HepG2 (cell line): Measurements from ENCODE around the gene CPAMD8. TPM values are rescaled to one million over a fixed set of nuclear protein-coding genes. Genes with fewer than 3 reads are reported as not detected.

Source experiments
- ATAC-seq: fragments of 200-7000 bp; cut with Tn5 transposase; 3 replicates; pipeline ENCODE4 v1.9.1; 2020; ENCODE audit warnings: mild to moderate bottlenecking, moderate library complexity
- BruUV-seq: library from RNA; stranded (reverse); fragments of 400-500 nt; replicated peaks from 2 replicates; lab custom pipeline; 2021; lab: Mats Ljungman, UMichigan
- CTCF ChIA-PET: fragments of 300-600 bp; formaldehyde crosslinking; extraction: SDS; loops from one replicate; lab custom pipeline; 2021; ENCODE audit warnings: low total read pairs, inconsistent platforms, low intra/inter-chr PET ratio; lab: Yijun Ruan, JAX
- POLR2A ChIA-PET: fragments of 350-600 bp; sonication (Branson Sonifier 250); formaldehyde crosslinking; loops from one replicate; lab custom pipeline; 2020; ENCODE audit warnings: antibody characterized with exemption, inconsistent platforms; lab: Yijun Ruan, JAX
- DNase-seq: peaks from one replicate; pipeline ENCODE4 v3.0.0-alpha.2; 2015; ENCODE audit warnings: low spot score
- FAIRE-seq: peaks from 3 replicates; lab custom pipeline; 2011; peaks lifted over from hg19 to GRCh38; lab: Jason Lieb, UNC
- H2AFZ ChIP-seq: one replicate; pipeline ENCODE4 v1.6.1; 2011; ENCODE audit warnings: low read length, inconsistent platforms
- H3K27ac ChIP-seq: fragments of 300-600 bp; 3 replicates; pipeline ENCODE4 v1.8.0; 2011; ENCODE audit warnings: mixed run types, mild to moderate bottlenecking, mixed read lengths, low read length, inconsistent platforms; ENCODE audit not compliant: insufficient read depth; ENCODE audit errors: extremely low read length
- H3K27me3 ChIP-seq, 2 experiments: fragments of 200-600 bp in 1 of 2; 2 replicates in 1 of 2; 3 replicates in 1 of 2; pipeline versions ENCODE4 v1.6.0 to v1.8.0; 2011; ENCODE audit warnings: low read length in 2 of 2, mild to moderate bottlenecking in 2 of 2, moderate library complexity in 2 of 2, inconsistent platforms in 1 of 2; ENCODE audit not compliant: insufficient read depth in 2 of 2, control insufficient read depth in 1 of 2
- H3K36me3 ChIP-seq, 2 experiments: fragments of 200-600 bp in 1 of 2; replicated peaks in 1 of 2; 2 replicates in 1 of 2; 3 replicates in 1 of 2; pipeline versions ENCODE4 v1.5.1 to v1.8.0; 2011; ENCODE audit warnings: low read length in 2 of 2, inconsistent platforms in 1 of 2; ENCODE audit not compliant: insufficient read depth in 2 of 2, control insufficient read depth in 1 of 2
- H3K4me1 ChIP-seq: 2 replicates; pipeline ENCODE4 v1.5.1; 2012; ENCODE audit warnings: low read length, inconsistent platforms; ENCODE audit not compliant: insufficient read depth
- H3K4me2 ChIP-seq: 2 replicates; pipeline ENCODE4 v1.6.0; 2011; ENCODE audit warnings: low read depth, low read length, inconsistent platforms
- H3K4me3 ChIP-seq, 3 experiments: fragments of 200-600 bp in 1 of 3; sonication (generic), shearing (Covaris generic) in 1 of 3; replicated peaks in 1 of 3; 2 replicates each; pipeline ENCODE4 v1.5.1; 2011 to 2016; ENCODE audit warnings: low read length in 3 of 3, inconsistent platforms in 2 of 3, low read depth in 2 of 3, mild to moderate bottlenecking in 2 of 3, control low read depth in 1 of 3, mixed read lengths in 1 of 3; ENCODE audit not compliant: insufficient read depth in 1 of 3
- H3K79me2 ChIP-seq: one replicate; pipeline ENCODE4 v1.6.1; 2011; ENCODE audit warnings: low read length, inconsistent platforms; ENCODE audit not compliant: insufficient read depth
- H3K9ac ChIP-seq: 2 replicates; pipeline ENCODE4 v1.6.0; 2011; ENCODE audit warnings: mild to moderate bottlenecking, low read depth, low read length, inconsistent platforms; ENCODE audit not compliant: insufficient read depth
- H3K9me3 ChIP-seq: 2 replicates; pipeline ENCODE4 v1.5.1; 2012; ENCODE audit warnings: mild to moderate bottlenecking, low read length
- H4K20me1 ChIP-seq: 2 replicates; pipeline ENCODE4 v1.6.0; 2011; ENCODE audit warnings: inconsistent platforms, mild to moderate bottlenecking, low read length, moderate library complexity; ENCODE audit not compliant: insufficient read depth
- ARNT ChIP-seq: fragments of 450-650 bp; IDR thresholded peaks from 2 replicates; pipeline ENCODE4 v1.6.1; 2017
- BCL3 ChIP-seq: sonication (generic); formaldehyde crosslinking; IDR thresholded peaks from 2 replicates; pipeline ENCODE4 v1.5.1; 2020; ENCODE audit warnings: mild to moderate bottlenecking, missing genetic modification reagents, moderate library complexity
- BORCS8-MEF2B ChIP-seq: sonication (generic); formaldehyde crosslinking; IDR thresholded peaks from 2 replicates; pipeline ENCODE4 v1.8.0; 2022; ENCODE audit warnings: mild to moderate bottlenecking, missing genetic modification reagents
- CEBPB ChIP-seq: IDR thresholded peaks from 2 replicates; pipeline ENCODE4 v1.6.1; 2011; ENCODE audit warnings: low read depth, low read length, improper control_type of control experiment, borderline replicate concordance
- CREB3 ChIP-seq: sonication (generic); formaldehyde crosslinking; IDR thresholded peaks from 2 replicates; pipeline ENCODE4 v1.5.0; 2020; ENCODE audit warnings: missing genetic modification reagents
- DR1 ChIP-seq: sonication (generic); formaldehyde crosslinking; IDR thresholded peaks from 2 replicates; pipeline ENCODE4 v1.8.0; 2021; ENCODE audit warnings: mild to moderate bottlenecking, missing genetic modification reagents, inconsistent platforms
- HNF4A ChIP-seq: sonication (generic); formaldehyde crosslinking; IDR thresholded peaks from 2 replicates; pipeline ENCODE4 v1.4.0; 2020; ENCODE audit warnings: missing genetic modification reagents
- MXD3 ChIP-seq: IDR thresholded peaks from 2 replicates; pipeline ENCODE4 v1.6.1; 2016; ENCODE audit warnings: mild to moderate bottlenecking, missing biosample characterization, missing genetic modification reagents
- NCOA1 ChIP-seq: sonication (generic); formaldehyde crosslinking; IDR thresholded peaks from 2 replicates; pipeline ENCODE4 v1.9.0; 2021; ENCODE audit warnings: missing genetic modification reagents
- NR2C2 ChIP-seq: sonication (generic); formaldehyde crosslinking; IDR thresholded peaks from 2 replicates; pipeline ENCODE4 v1.4.0; 2020; ENCODE audit warnings: missing genetic modification reagents, mild to moderate bottlenecking, moderate library complexity, borderline replicate concordance
- RELA ChIP-seq: sonication (generic); formaldehyde crosslinking; IDR thresholded peaks from 2 replicates; pipeline ENCODE4 v1.4.0; 2020; ENCODE audit warnings: missing genetic modification reagents
- RXRB ChIP-seq: IDR thresholded peaks from 2 replicates; pipeline ENCODE4 v1.6.1; 2016; ENCODE audit warnings: borderline replicate concordance, missing genetic modification reagents, missing compliant biosample characterization
- TP53 ChIP-seq: sonication (generic); formaldehyde crosslinking; conservative IDR thresholded peaks from 2 replicates; pipeline ENCODE4 v1.4.0; 2020; ENCODE audit warnings: missing genetic modification reagents
- XBP1 ChIP-seq: sonication (generic); formaldehyde crosslinking; IDR thresholded peaks from 2 replicates; pipeline ENCODE4 v1.5.0; 2020; ENCODE audit warnings: missing genetic modification reagents
- ZNF10 ChIP-seq: sonication (generic); formaldehyde crosslinking; IDR thresholded peaks from 2 replicates; pipeline ENCODE4 v1.4.0; 2020; ENCODE audit warnings: mild to moderate bottlenecking, low read depth, missing genetic modification reagents, borderline replicate concordance
- ZNF598 ChIP-seq: sonication (generic); formaldehyde crosslinking; IDR thresholded peaks from 2 replicates; pipeline ENCODE4 v1.5.1; 2020; ENCODE audit warnings: mild to moderate bottlenecking, missing genetic modification reagents, borderline replicate concordance
- ZNF639 ChIP-seq: conservative IDR thresholded peaks from 2 replicates; pipeline ENCODE4 v1.6.1; 2018; ENCODE audit warnings: missing genetic modification reagents
- ZNF7 ChIP-seq: IDR thresholded peaks from 2 replicates; pipeline ENCODE4 v1.6.1; 2016; ENCODE audit warnings: missing biosample characterization, missing genetic modification reagents
- WGBS: methylation state at CpG from one replicate; pipeline ENCODE4 v1.1.6; 2017; ENCODE audit warnings: low lambda C conversion rate; 5-methylcytosine and 5-hydroxymethylcytosine counted together
- in situ Hi-C: cut with HindIII; loops from 2 replicates; pipeline ENCODE4 v1.10.0; 2017; ENCODE audit warnings: low pct_unique_long_range_greater_than_20kb; ENCODE audit not compliant: extremely low pct_ligation_motif_present
- intact Hi-C: fragments of 100-400 bp; cut with micrococcal nuclease; formaldehyde crosslinking; loops from one replicate; pipeline ENCODE4 v1.10.0; 2022; ENCODE audit not compliant: unreplicated experiment
- polyA plus RNA-seq, 8 experiments: library from polyadenylated mRNA; depleted of rRNA in 3 of 8; stranded (reverse) in 7 of 8; unstranded in 1 of 8; fragments of >200 nt; fragmentation: Illumina TruSeq in 4 of 8; extraction: Trizol in 4 of 8; gene quantifications; 2 replicates each; pipeline versions ENCODE4 v1.2.1 to v1.2.3, GENCODE V29; 2011 to 2016; ENCODE audit warnings: low read depth in 4 of 8, missing spikeins in 1 of 8, mixed read lengths in 1 of 8; ENCODE audit not compliant: insufficient read depth in 1 of 8
- total RNA-seq, 5 experiments: library from RNA; depleted of rRNA; stranded (reverse); fragments of >200 nt; fragmentation: Illumina TruSeq; extraction: Trizol; gene quantifications; 2 replicates each; pipeline ENCODE4 v1.2.3, GENCODE V29; 2016; ENCODE audit warnings: low read depth in 1 of 5
- TF ChIP-seq, protein P1 (sequence below): sonication (generic); formaldehyde crosslinking; IDR thresholded peaks from 2 replicates; pipeline ENCODE4 v1.4.0; 2020; ENCODE audit warnings: missing genetic modification reagents, borderline replicate concordance

The CPAMD8 gene
- total and polyA plus RNA-seq, 2 of the 13 experiments (the other 11 are each of a cell fraction or from before 2014, with no cell fraction given) = 0.29 to 0.34 TPM

GRCh38 chr19:16940626-16941025 is 86.0 kb downstream of the CPAMD8 start:
- BruUV-seq = no TSS peak
- Histone ChIP-seq H3K9ac (no peak overlapping the region), H3K27me3 (peaks cover 0 to 2% of the 10 kb centered on the region in 2 experiments; a peak in 2 of 5 replicates), H3K4me1 (no peaks in the 10 kb centered on the region), H2AFZ (no peak overlapping the region), H3K27ac (no peak overlapping the region), H3K36me3 (no peaks in the 10 kb centered on the region), H3K4me3 (no peak overlapping the region), H4K20me1 (no peaks in the 10 kb centered on the region), H3K9me3 (no peaks in the 10 kb centered on the region), H3K4me2 (no peak overlapping the region), H3K79me2 (no peaks in the 10 kb centered on the region)
- WGBS = 23% methylated on average over 8 of the region's 9 CpGs
- DNase-seq (no peak), FAIRE-seq (no peak), ATAC-seq (no peak)
- CTCF ChIA-PET = no interaction called here
- intact Hi-C loops = loop anchor here (5.0 kb wide), 1 partner anchor 217 kb away; no protein-coding TSS in a partner anchor
- POLR2A ChIA-PET = no interaction called here
- in situ Hi-C loops = no loop called here
- TF ChIP-seq ZNF639 (CRISPR knock-in tag) (no peak), XBP1 (no peak), NCOA1 (CRISPR knock-in tag) (no peak), MXD3 (no peak), NR2C2 (no peak), HNF4A (no peak), BORCS8-MEF2B (CRISPR knock-in tag) (no peak), DR1 (no peak), TP53 (CRISPR knock-in tag) (no peak), RXRB (no peak), ZNF10 (no peak), CEBPB (no peak), CREB3 (CRISPR knock-in tag) (no peak), ZNF598 (no peak), RELA (CRISPR knock-in tag) (no peak), ZNF7 (CRISPR knock-in tag) (no peak), BCL3 (CRISPR knock-in tag) (no peak), ARNT (no peak)
- TF ChIP-seq, protein P1, sequence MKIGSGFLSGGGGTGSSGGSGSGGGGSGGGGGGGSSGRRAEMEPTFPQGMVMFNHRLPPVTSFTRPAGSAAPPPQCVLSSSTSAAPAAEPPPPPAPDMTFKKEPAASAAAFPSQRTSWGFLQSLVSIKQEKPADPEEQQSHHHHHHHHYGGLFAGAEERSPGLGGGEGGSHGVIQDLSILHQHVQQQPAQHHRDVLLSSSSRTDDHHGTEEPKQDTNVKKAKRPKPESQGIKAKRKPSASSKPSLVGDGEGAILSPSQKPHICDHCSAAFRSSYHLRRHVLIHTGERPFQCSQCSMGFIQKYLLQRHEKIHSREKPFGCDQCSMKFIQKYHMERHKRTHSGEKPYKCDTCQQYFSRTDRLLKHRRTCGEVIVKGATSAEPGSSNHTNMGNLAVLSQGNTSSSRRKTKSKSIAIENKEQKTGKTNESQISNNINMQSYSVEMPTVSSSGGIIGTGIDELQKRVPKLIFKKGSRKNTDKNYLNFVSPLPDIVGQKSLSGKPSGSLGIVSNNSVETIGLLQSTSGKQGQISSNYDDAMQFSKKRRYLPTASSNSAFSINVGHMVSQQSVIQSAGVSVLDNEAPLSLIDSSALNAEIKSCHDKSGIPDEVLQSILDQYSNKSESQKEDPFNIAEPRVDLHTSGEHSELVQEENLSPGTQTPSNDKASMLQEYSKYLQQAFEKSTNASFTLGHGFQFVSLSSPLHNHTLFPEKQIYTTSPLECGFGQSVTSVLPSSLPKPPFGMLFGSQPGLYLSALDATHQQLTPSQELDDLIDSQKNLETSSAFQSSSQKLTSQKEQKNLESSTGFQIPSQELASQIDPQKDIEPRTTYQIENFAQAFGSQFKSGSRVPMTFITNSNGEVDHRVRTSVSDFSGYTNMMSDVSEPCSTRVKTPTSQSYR (CRISPR knock-in tag) = no peak
